Measurements from ENCODE around the gene C20orf96.
"Not testable (repeated sequence)": the region's sequence is repeated elsewhere in the genome, so short reads cannot be mapped to it uniquely, and the experiment has no call there.

Gene C20orf96

DNA sequence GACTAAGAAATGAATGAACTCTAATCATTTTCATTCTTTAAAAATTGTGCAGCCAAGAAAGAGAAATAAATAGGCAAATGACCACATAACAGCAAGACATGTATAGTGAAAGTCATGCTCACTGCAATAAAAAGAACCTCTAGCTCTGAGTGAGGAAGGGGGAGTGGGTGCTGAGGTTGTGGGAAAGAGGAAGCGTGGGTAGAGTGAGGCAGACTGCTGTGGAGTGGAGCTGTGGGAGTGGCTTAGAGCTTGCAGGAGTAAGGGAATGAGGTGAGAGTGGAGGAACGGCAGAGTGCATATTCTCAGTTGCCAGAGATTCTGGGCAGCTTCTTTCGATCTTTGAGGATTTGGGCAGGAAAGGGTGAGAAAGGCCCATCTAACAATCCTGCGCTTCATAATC lies 53.1 kb downstream of the C20orf96 start:
- peak; percentile 3 to 4 for DNase-seq (ENCODE audit: low read depth in 2 of 2)

DNA sequence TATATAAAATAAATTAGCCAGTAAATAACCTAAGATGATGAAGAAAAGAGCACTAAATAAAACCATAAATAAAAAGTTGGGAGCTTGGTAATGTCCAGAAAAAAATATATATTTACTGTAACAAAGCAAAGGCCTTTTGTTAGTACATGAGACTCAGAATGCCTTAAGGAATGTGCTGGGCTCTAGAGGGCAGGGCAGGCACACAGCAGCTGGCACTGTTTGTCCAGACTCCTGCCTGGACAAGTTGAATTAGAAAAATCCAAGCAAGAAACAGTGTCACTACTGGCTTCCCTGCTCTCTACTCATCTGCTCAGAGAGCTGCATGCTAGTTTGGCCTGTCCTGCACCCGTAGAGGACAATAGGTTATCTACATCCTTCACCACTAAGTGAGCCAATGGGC lies 54.7 kb downstream of the C20orf96 start:
- no peak for DNase-seq (ENCODE audit: low read depth in 2 of 2)

DNA sequence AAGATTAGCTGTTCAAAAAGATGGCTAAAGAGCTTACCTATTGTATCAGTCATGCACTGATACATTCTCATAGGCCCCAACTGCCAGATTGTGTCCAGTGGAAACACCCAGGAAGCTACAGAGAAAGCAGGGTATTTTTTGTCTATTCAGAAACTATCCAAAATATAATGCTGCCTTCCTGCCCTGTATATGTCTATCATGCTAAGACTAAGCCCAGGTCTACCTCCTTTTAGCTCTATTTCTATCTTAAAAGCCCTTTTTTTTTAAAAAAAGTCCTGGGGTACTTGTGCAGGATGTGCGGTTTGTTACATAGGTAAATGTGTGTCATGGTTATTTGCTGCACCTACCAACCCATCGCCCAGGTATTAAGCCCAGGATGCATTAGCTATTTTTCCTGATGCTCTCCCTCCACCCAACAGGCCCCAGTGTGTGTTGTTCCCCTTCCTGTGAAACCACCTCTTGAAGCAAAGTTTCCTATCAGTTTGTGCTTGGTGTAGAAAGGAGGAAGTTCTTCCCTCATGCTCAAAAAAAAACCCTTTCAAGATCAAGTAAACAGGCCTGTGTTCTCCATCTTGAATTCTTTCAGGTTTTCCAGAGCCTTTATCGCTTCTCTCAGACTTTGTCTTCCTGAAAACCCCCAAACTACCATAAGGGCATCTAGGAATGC lies 63.0 kb downstream of the C20orf96 start:
- no peak for DNase-seq (ENCODE audit: low read depth in 2 of 2)

GRCh38 chr20:226958-227357 lies 63.6 kb downstream of the C20orf96 start, which contains the start of gene DEFB129:
TSS of gene DEFB129 (plus strand) at chr20:227258. CDS start at chr20:227289, 31 bp downstream.
- DNase-seq (ENCODE audit: low read depth in 2 of 2) = no peak

GRCh38 chr20:225879-226278 lies 64.7 kb downstream of the C20orf96 start:
- DNase-seq (ENCODE audit: low read depth in 2 of 2) = not testable (repeated sequence)

DNA sequence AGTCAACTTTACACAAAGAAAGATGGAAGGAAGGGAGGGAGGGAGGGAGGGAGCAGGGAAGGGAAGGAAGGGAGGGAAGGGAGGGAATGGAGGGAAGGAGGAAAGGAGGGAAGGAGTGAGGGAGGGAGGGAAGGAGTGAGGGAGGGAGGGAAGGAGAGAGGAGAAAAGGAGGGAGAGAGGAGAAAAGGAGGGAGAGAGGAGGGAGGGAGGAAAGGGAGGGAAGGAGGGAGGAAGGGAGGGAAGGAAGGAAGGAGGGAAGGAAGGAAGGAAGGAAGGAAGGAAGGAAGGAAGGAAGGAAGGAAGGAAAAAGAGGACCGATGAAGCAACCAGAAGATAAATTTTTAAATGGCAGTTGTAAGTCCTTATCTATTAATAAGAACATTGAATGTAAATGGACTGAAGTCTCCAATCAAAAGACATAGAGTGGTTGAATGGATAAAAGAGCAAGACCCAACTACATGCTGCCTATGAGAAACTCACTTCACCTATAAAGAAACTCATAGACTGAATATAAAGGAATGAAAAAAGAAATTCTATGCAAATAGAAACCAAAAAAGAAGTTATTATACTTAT lies 69.2 kb downstream of the C20orf96 start:
- DNase-seq (ENCODE audit: low read depth in 2 of 2) = no peak

Data from stimulated activated CD8-positive, alpha-beta memory T cell treated with anti-CD3 and anti-CD28 coated beads, Interleukin-15, amount 100 ng/mL, for 48 hours (primary cell).